H9 (cell line): Measurements from ENCODE around the gene R3HDML. TPM values are rescaled to one million over a fixed set of nuclear protein-coding genes. Genes with fewer than 3 reads are reported as not detected.

Source experiments
- DNase-seq: peaks from one replicate; pipeline ENCODE4 v3.0.0-alpha.2; 2017
- H2AFZ ChIP-seq: one replicate; pipeline ENCODE4 v1.6.1; 2013; ENCODE audit warnings: mild to moderate bottlenecking, low read length, control low read depth, moderate library complexity
- H2AK5ac ChIP-seq: 2 replicates; pipeline ENCODE4 v1.6.1; 2013; ENCODE audit warnings: low read length, control low read depth, mixed read lengths; ENCODE audit not compliant: insufficient read length
- H2BK120ac ChIP-seq: one replicate; pipeline ENCODE4 v1.6.1; 2013; ENCODE audit warnings: low read depth, mild to moderate bottlenecking, low read length, control low read depth, inconsistent platforms; ENCODE audit not compliant: poor library complexity, severe bottlenecking
- H2BK12ac ChIP-seq: 2 replicates; pipeline ENCODE4 v1.6.1; 2013; ENCODE audit warnings: low read length, control low read depth, mixed read lengths, low read depth; ENCODE audit not compliant: insufficient read length
- H2BK15ac ChIP-seq: 2 replicates; pipeline ENCODE4 v1.6.1; 2013; ENCODE audit warnings: low read depth, low read length, control low read depth
- H2BK20ac ChIP-seq: one replicate; pipeline ENCODE4 v1.6.1; 2013; ENCODE audit warnings: low read depth, mild to moderate bottlenecking, low read length, control low read depth, inconsistent platforms; ENCODE audit not compliant: poor library complexity, severe bottlenecking
- H2BK5ac ChIP-seq: 2 replicates; pipeline ENCODE4 v1.6.1; 2013; ENCODE audit warnings: low read length, control low read depth, mixed read lengths; ENCODE audit not compliant: insufficient read length
- H3K14ac ChIP-seq: 2 replicates; pipeline ENCODE4 v1.6.1; 2013; ENCODE audit warnings: low read length, control low read depth; ENCODE audit not compliant: insufficient read depth
- H3K18ac ChIP-seq: 2 replicates; pipeline ENCODE4 v1.6.1; 2013; ENCODE audit warnings: low read depth, mild to moderate bottlenecking, mixed read lengths, low read length, control low read depth; ENCODE audit not compliant: insufficient read length
- H3K23ac ChIP-seq: 2 replicates; pipeline ENCODE4 v1.6.1; 2013; ENCODE audit warnings: low read length, control low read depth, mixed read lengths, low read depth; ENCODE audit not compliant: insufficient read length
- H3K23me2 ChIP-seq: 2 replicates; pipeline ENCODE4 v1.6.1; 2013; ENCODE audit warnings: low read depth, mild to moderate bottlenecking, mixed read lengths, low read length, control low read depth; ENCODE audit not compliant: insufficient read length, poor library complexity, severe bottlenecking
- H3K27ac ChIP-seq: 2 replicates; pipeline ENCODE4 v1.5.1; 2013; ENCODE audit warnings: low read length, control low read depth, mixed read lengths, low read depth; ENCODE audit not compliant: insufficient read length
- H3K27me3 ChIP-seq: 2 replicates; pipeline ENCODE4 v1.6.1; 2013; ENCODE audit warnings: low read length, control low read depth, inconsistent platforms; ENCODE audit not compliant: insufficient read depth
- H3K4ac ChIP-seq: 2 replicates; pipeline ENCODE4 v1.6.1; 2013; ENCODE audit warnings: low read depth, mild to moderate bottlenecking, control low read depth, inconsistent platforms, low read length, moderate library complexity
- H3K4me1 ChIP-seq: 2 replicates; pipeline ENCODE4 v1.6.1; 2013; ENCODE audit warnings: low read length, control low read depth, inconsistent platforms; ENCODE audit not compliant: insufficient read depth
- H3K4me2 ChIP-seq: 2 replicates; pipeline ENCODE4 v1.6.1; 2013; ENCODE audit warnings: low read length, control low read depth, mixed read lengths; ENCODE audit not compliant: insufficient read length, insufficient read depth
- H3K56ac ChIP-seq: 2 replicates; pipeline ENCODE4 v1.6.1; 2013; ENCODE audit warnings: low read depth, mild to moderate bottlenecking, mixed read lengths, low read length, control low read depth; ENCODE audit not compliant: insufficient read length
- H3K79me1 ChIP-seq: 2 replicates; pipeline ENCODE4 v1.6.1; 2013; ENCODE audit warnings: low read depth, mild to moderate bottlenecking, moderate library complexity, low read length, control low read depth, inconsistent platforms; ENCODE audit not compliant: insufficient read depth, poor library complexity, severe bottlenecking
- H3K79me2 ChIP-seq: 2 replicates; pipeline ENCODE4 v1.6.1; 2013; ENCODE audit warnings: low read length, control low read depth, inconsistent platforms; ENCODE audit not compliant: insufficient read depth
- H3K9ac ChIP-seq: 2 replicates; pipeline ENCODE4 v1.6.1; 2013; ENCODE audit warnings: low read length, control low read depth, mixed read lengths; ENCODE audit not compliant: insufficient read length; ENCODE audit errors: extremely low read depth
- H3K9me3 ChIP-seq: one replicate; pipeline ENCODE4 v1.6.1; 2013; ENCODE audit warnings: low read depth, low read length, inconsistent platforms; ENCODE audit not compliant: control insufficient read depth
- H3T11ph ChIP-seq: one replicate; pipeline ENCODE4 v1.6.1; 2013; ENCODE audit warnings: mild to moderate bottlenecking, low read length, control low read depth, inconsistent platforms
- H4K20me1 ChIP-seq: one replicate; pipeline ENCODE4 v1.6.1; 2013; ENCODE audit not compliant: control insufficient read depth, insufficient read length, insufficient read depth
- H4K5ac ChIP-seq: 2 replicates; pipeline ENCODE4 v1.6.1; 2013; ENCODE audit warnings: low read depth, mild to moderate bottlenecking, mixed read lengths, low read length, control low read depth; ENCODE audit not compliant: insufficient read length
- H4K8ac ChIP-seq: replicated peaks from 2 replicates; pipeline ENCODE4 v1.6.1; 2013; ENCODE audit warnings: low read length, control low read depth, mixed read lengths, low read depth; ENCODE audit not compliant: insufficient read length
- H4K91ac ChIP-seq: 2 replicates; pipeline ENCODE4 v1.6.1; 2013; ENCODE audit warnings: low read depth, mild to moderate bottlenecking, moderate library complexity, mixed read lengths, low read length, control low read depth; ENCODE audit not compliant: insufficient read length
- H3K27ac Mint-ChIP-seq, 3 experiments: 2 replicates in 2 of 3; 3 replicates in 1 of 3; pipeline ENCODE4 v1.8.0; 2020 to 2021; ENCODE audit warnings: mixed read lengths in 3 of 3, mild to moderate bottlenecking in 1 of 3, moderate library complexity in 1 of 3
- H3K27me3 Mint-ChIP-seq: 2 replicates; pipeline ENCODE4 v1.8.0; 2021; ENCODE audit warnings: low read depth, mild to moderate bottlenecking, moderate library complexity, mixed read lengths
- H3K36me3 Mint-ChIP-seq, 3 experiments: 2 replicates in 2 of 3; 3 replicates in 1 of 3; pipeline ENCODE4 v1.8.0; 2020 to 2021; ENCODE audit warnings: low read depth in 3 of 3, mixed read lengths in 3 of 3; ENCODE audit not compliant: insufficient read depth in 1 of 3
- H3K4me1 Mint-ChIP-seq, 2 experiments: 2 replicates each; pipeline ENCODE4 v1.8.0; 2020; ENCODE audit warnings: mixed read lengths in 2 of 2
- H3K4me3 Mint-ChIP-seq, 2 experiments: 2 replicates in 1 of 2; 3 replicates in 1 of 2; pipeline ENCODE4 v1.8.0; 2020 to 2021; ENCODE audit warnings: mild to moderate bottlenecking in 2 of 2, mixed read lengths in 2 of 2, moderate library complexity in 1 of 2
- H3K9me3 Mint-ChIP-seq, 2 experiments: 2 replicates in 1 of 2; 3 replicates in 1 of 2; pipeline ENCODE4 v1.8.0; 2020; ENCODE audit warnings: mild to moderate bottlenecking in 2 of 2, mixed read lengths in 2 of 2, moderate library complexity in 1 of 2
- CTCF ChIP-seq: fragments of 200-600 bp; sonication (generic); conservative IDR thresholded peaks from 3 replicates; pipeline ENCODE4 v1.8.0; 2021; ENCODE audit warnings: antibody characterized with exemption, mild to moderate bottlenecking
- WGBS: extraction: QIAGEN DNeasy Blood & Tissue Kit; methylation state at CpG from one replicate; pipeline ENCODE4 v1.1.7; 2013; ENCODE audit warnings: missing lambda C conversion rate, low lambda C conversion rate, mixed read lengths; ENCODE audit not compliant: insufficient read length; ENCODE audit errors: extremely low coverage; 5-methylcytosine and 5-hydroxymethylcytosine counted together
- total RNA-seq: library from RNA; stranded (reverse); gene quantifications from 2 replicates; pipeline ENCODE4 v1.2.1, GENCODE V29; 2021

The R3HDML gene
- total RNA-seq, 1 experiment from 2014 or later, result not detected

GRCh38 chr20:44392088-44392775 is 55.4 kb downstream of the R3HDML start:
- Histone ChIP-seq H3K4me1 (no peaks in the 10 kb centered on the region), H3K9ac (no peak overlapping the region), H2BK120ac (no peak overlapping the region), H4K5ac (no peak overlapping the region), H2AFZ (no peak overlapping the region), H3K27me3 (no peaks in the 10 kb centered on the region), H4K91ac (no peak overlapping the region), H3K79me2 (no peaks in the 10 kb centered on the region), H3K14ac (no peak overlapping the region), H2BK15ac (no peak overlapping the region), H3K79me1 (no peaks in the 10 kb centered on the region), H3K4ac (no peak overlapping the region), H3K9me3 (no peaks in the 10 kb centered on the region), H2BK12ac (no peak overlapping the region), H3K4me2 (no peak overlapping the region), H3K23ac (no peak overlapping the region), H2BK20ac (no peak overlapping the region), H3K23me2 (no peaks in the 10 kb centered on the region), H4K20me1 (no peaks in the 10 kb centered on the region), H3K27ac (no peak overlapping the region), H2BK5ac (no peak overlapping the region), H2AK5ac (no peak overlapping the region), H3T11ph (no peak overlapping the region), H4K8ac (no peak overlapping the region), H3K18ac (no peak overlapping the region), H3K56ac (no peak overlapping the region)
- WGBS, result no CpG with 5 or more reads among the region's 8 CpGs
- no peak for TF ChIP-seq CTCF
- H3K27me3 Mint-ChIP-seq, result peaks cover 15% of the 10 kb centered on the region
- H3K4me1 Mint-ChIP-seq, result peaks cover 5 to 8% of the 10 kb centered on the region in 2 experiments; a peak in 3 of 4 replicates
- H3K4me3 Mint-ChIP-seq, result no peak overlapping the region
- no peaks in the 10 kb centered on the region; a peak in 1 of 5 replicates for H3K9me3 Mint-ChIP-seq
- DNase-seq, result no peak
- no peaks in the 10 kb centered on the region for H3K36me3 Mint-ChIP-seq
- H3K27ac Mint-ChIP-seq, result no peak overlapping the region
